ENCODE data around the gene ARL6IP4. TPM values are rescaled to one million over a fixed set of nuclear protein-coding genes. Genes with fewer than 3 reads are reported as not detected.
A peak's percentile ranks its signal among the peaks of the same experiment; 100 is the strongest.

The ARL6IP4 gene
- total RNA-seq, 1 experiment from 2014 or later, result 132 TPM

- Mint-ChIP-seq H3K9me3 (no peaks in the 10 kb centered on the region), H3K36me3 (ENCODE audit: insufficient read depth in 1 of 3, low read depth in 3 of 3) (peaks cover 0 to 7% (median 0%) of the 10 kb centered on the region in 3 experiments; a peak in 3 of 7 replicates), H3K4me1 (peaks cover 19 to 22% of the 10 kb centered on the region in 2 experiments), H3K27ac (no peak overlapping the region), H3K4me3 (peak overlapping the region; percentile 97 to 98; a peak in 4 of 5 replicates), H3K27me3 (ENCODE audit: low read depth) (no peaks in the 10 kb centered on the region)
- Histone ChIP-seq H2BK20ac (ENCODE audit: low read depth, low read length, poor library complexity, severe bottlenecking) (no peak overlapping the region), H3K79me2 (ENCODE audit: insufficient read depth, low read length) (no peaks in the 10 kb centered on the region), H2AK5ac (ENCODE audit: insufficient read length, low read length) (no peak overlapping the region), H2BK12ac (ENCODE audit: insufficient read length, low read depth, low read length) (no peak overlapping the region), H3K4me1 (ENCODE audit: insufficient read depth, low read length) (peaks cover 5% of the 10 kb centered on the region; the same call in 1 of the 2 replicates), H3K23me2 (ENCODE audit: insufficient read length, low read depth, low read length, poor library complexity, severe bottlenecking) (peaks cover 20% of the 10 kb centered on the region), H3K9ac (ENCODE audit: extremely low read depth, insufficient read length, low read length) (no peak overlapping the region), H3K14ac (ENCODE audit: insufficient read depth, low read length) (no peak overlapping the region; the same call in 1 of the 2 replicates), H3K27me3 (ENCODE audit: insufficient read depth, low read length) (no peaks in the 10 kb centered on the region), H3K4ac (ENCODE audit: low read depth, low read length) (no peak overlapping the region), H3T11ph (ENCODE audit: low read length) (no peak overlapping the region), H3K56ac (ENCODE audit: insufficient read length, low read depth, low read length) (no peak overlapping the region), H2BK15ac (ENCODE audit: low read depth, low read length) (no peak overlapping the region), H4K8ac (replicated peaks; ENCODE audit: insufficient read length, low read depth, low read length) (no peak overlapping the region), H4K5ac (ENCODE audit: insufficient read length, low read depth, low read length) (no peak overlapping the region), H3K4me2 (ENCODE audit: insufficient read depth, insufficient read length, low read length) (no peak overlapping the region), H3K18ac (ENCODE audit: insufficient read length, low read depth, low read length) (no peak overlapping the region), H3K27ac (ENCODE audit: insufficient read length, low read depth, low read length) (no peak overlapping the region), H2BK5ac (ENCODE audit: insufficient read length, low read length) (no peak overlapping the region), H4K91ac (ENCODE audit: insufficient read length, low read depth, low read length) (no peak overlapping the region), H3K23ac (ENCODE audit: insufficient read length, low read depth, low read length) (no peak overlapping the region), H2BK120ac (ENCODE audit: low read depth, low read length, poor library complexity, severe bottlenecking) (no peak overlapping the region), H3K79me1 (ENCODE audit: insufficient read depth, low read depth, low read length, poor library complexity, severe bottlenecking) (no peaks in the 10 kb centered on the region), H3K9me3 (ENCODE audit: control insufficient read depth, low read depth, low read length) (no peaks in the 10 kb centered on the region), H4K20me1 (ENCODE audit: control insufficient read depth, insufficient read depth, insufficient read length) (no peaks in the 10 kb centered on the region), H2AFZ (ENCODE audit: low read length) (no peak overlapping the region)
- TF ChIP-seq CTCF (conservative IDR thresholded peaks at IDR 0.05), result no peak
- no CpG with 5 or more reads among the region's 15 CpGs for WGBS (ENCODE audit: extremely low coverage, insufficient read length, low lambda C conversion rate)
- no peak for DNase-seq
Measured at GRCh38 chr12:122976648-122976975, 3.9 kb upstream of the ARL6IP4 start.
